K562 (cell line): ENCODE measurements around the gene POLR3E. TPM values are rescaled to one million over a fixed set of nuclear protein-coding genes. Genes with fewer than 3 reads are reported as not detected.

Experiments used
- ARID3A ChIP-seq: IDR thresholded peaks from 2 replicates; pipeline ENCODE4 v1.6.1; 2012; ENCODE audit warnings: low read depth, low read length, improper control_type of control experiment, borderline replicate concordance
- CREB1 ChIP-seq, 2 experiments: sonication (generic) in 1 of 2; formaldehyde crosslinking in 1 of 2; IDR thresholded peaks; 2 replicates each; pipeline versions ENCODE4 v1.6.1 to v1.8.0; 2012 to 2022; ENCODE audit warnings: inconsistent platforms in 1 of 2, mild to moderate bottlenecking in 1 of 2, missing genetic modification reagents in 1 of 2, moderate library complexity in 1 of 2
- CXXC5 ChIP-seq: fragments of 250-450 bp; sonication (Bioruptor Pico); IDR thresholded peaks from 2 replicates; pipeline ENCODE4 v1.8.0; 2022; ENCODE audit warnings: inconsistent platforms, mild to moderate bottlenecking, moderate library complexity
- DPF2 ChIP-seq: fragments of 450-650 bp; IDR thresholded peaks from 2 replicates; pipeline ENCODE4 v1.6.1; 2016
- ETV6 ChIP-seq, 3 experiments: fragments of 150-350 bp in 1 of 3; sonication (generic) in 1 of 3; formaldehyde crosslinking in 1 of 3; IDR thresholded peaks; 2 replicates each; pipeline versions ENCODE4 v1.6.1 to v1.8.0; 2014 to 2022; ENCODE audit warnings: borderline replicate concordance in 2 of 3, low read depth in 2 of 3, antibody characterized with exemption in 1 of 3, low read length in 1 of 3, mild to moderate bottlenecking in 1 of 3, missing genetic modification reagents in 1 of 3
- FOSL1 ChIP-seq: fragments of 200-800 bp; sonication (Bioruptor generic); conservative IDR thresholded peaks from 2 replicates; pipeline ENCODE4 v1.6.1; 2016; ENCODE audit warnings: missing genetic modification characterization, missing compliant biosample characterization
- HDAC6 ChIP-seq: IDR thresholded peaks from 2 replicates; pipeline ENCODE4 v1.6.1; 2012; ENCODE audit warnings: low read depth, mild to moderate bottlenecking, control low read depth, inconsistent platforms, low read length, moderate library complexity
- ID3 ChIP-seq, 2 experiments: fragments of 250-450 bp in 1 of 2; fragments of 450-650 bp in 1 of 2; sonication (Bioruptor Pico) in 1 of 2; IDR thresholded peaks; 2 replicates each; pipeline versions ENCODE4 v1.6.1 to v1.8.0; 2016 to 2021; ENCODE audit warnings: mild to moderate bottlenecking in 2 of 2, moderate library complexity in 2 of 2, missing compliant biosample characterization in 1 of 2, missing genetic modification characterization in 1 of 2
- NFE2L1 ChIP-seq: fragments of 450-650 bp; IDR thresholded peaks from 2 replicates; pipeline ENCODE4 v1.6.1; 2016; ENCODE audit warnings: missing genetic modification characterization, low read depth, mild to moderate bottlenecking, missing compliant biosample characterization, moderate library complexity, borderline replicate concordance
- POLR2AphosphoS5 ChIP-seq: IDR thresholded peaks from 2 replicates; pipeline ENCODE4 v1.6.1; 2011; ENCODE audit warnings: mild to moderate bottlenecking, low read depth, low read length, moderate library complexity; ENCODE audit not compliant: control insufficient read depth, insufficient read depth
- ZNF280B ChIP-seq: fragments of 250-450 bp; sonication (Bioruptor Pico); IDR thresholded peaks from 2 replicates; pipeline ENCODE4 v1.5.1; 2021; ENCODE audit warnings: mild to moderate bottlenecking
- ZNF3 ChIP-seq: fragments of 250-450 bp; sonication (Bioruptor Pico); IDR thresholded peaks from 2 replicates; pipeline ENCODE4 v1.5.0; 2021; ENCODE audit warnings: mild to moderate bottlenecking, moderate library complexity
- ZNF79 ChIP-seq: fragments of 250-450 bp; sonication (Bioruptor Pico); IDR thresholded peaks from 2 replicates; pipeline ENCODE4 v1.4.0; 2020; ENCODE audit warnings: low read depth, mild to moderate bottlenecking, moderate library complexity
- ZNF830 ChIP-seq: fragments of 250-450 bp; sonication (Bioruptor Pico); IDR thresholded peaks from 2 replicates; pipeline ENCODE4 v1.5.0; 2021; ENCODE audit warnings: mild to moderate bottlenecking
- ZZZ3 ChIP-seq: fragments of 450-650 bp; IDR thresholded peaks from 2 replicates; pipeline ENCODE4 v1.6.1; 2016; ENCODE audit warnings: antibody characterized with exemption, mild to moderate bottlenecking, moderate library complexity
- polyA plus RNA-seq, 8 experiments: library from polyadenylated mRNA; depleted of rRNA in 4 of 8; stranded (reverse) in 5 of 8; unstranded in 3 of 8; fragments of >200 nt; fragmentation: Nextera tagmentation in 2 of 8; fragmentation: Illumina TruSeq in 1 of 8; extraction: Ambion mirVana in 2 of 8; extraction: Trizol in 1 of 8; gene quantifications; 2 replicates each; pipeline versions ENCODE4 v1.2.1 to v1.2.3, GENCODE V29; 2011 to 2014; ENCODE audit warnings: inconsistent platforms in 1 of 8, missing spikeins in 1 of 8
- total RNA-seq, 7 experiments: library from RNA; depleted of rRNA in 6 of 7; stranded (reverse); fragments of >200 nt in 6 of 7; fragmentation: Illumina TruSeq in 2 of 7; extraction: Trizol in 2 of 7; gene quantifications; 2 replicates each; pipeline versions ENCODE4 v1.2.1 to v1.2.3, GENCODE V29; 2011 to 2021; ENCODE audit warnings: low replicate concordance in 1 of 7
- TF ChIP-seq, protein P1 (sequence below), 2 experiments: fragments of 450-650 bp in 1 of 2; sonication (generic) in 1 of 2; formaldehyde crosslinking in 1 of 2; IDR thresholded peaks in 1 of 2; conservative IDR thresholded peaks in 1 of 2; 2 replicates each; pipeline versions ENCODE4 v1.6.1 to v1.8.1; 2016 to 2023; ENCODE audit warnings: mild to moderate bottlenecking in 2 of 2, moderate library complexity in 2 of 2, inconsistent platforms in 1 of 2, missing genetic modification reagents in 1 of 2
- TF ChIP-seq, protein P2 (sequence below): sonication (generic); formaldehyde crosslinking; IDR thresholded peaks from 2 replicates; pipeline ENCODE4 v1.8.1; 2023; ENCODE audit warnings: mild to moderate bottlenecking, missing genetic modification reagents

The POLR3E gene
- total and polyA plus RNA-seq, 9 of the 15 experiments (the other 6 are each of a cell fraction or from before 2014, with no cell fraction given), result 17.7 to 151 (median 82.6) TPM

GRCh38 chr16:22353191-22353919, 56.1 kb downstream of the POLR3E start (continued):
- TF ChIP-seq CXXC5 (CRISPR knock-in tag) (0 out of 2 replicates have a peak, but pooled peaks have one; percentile 21), CREB1 (IDR thresholded peaks at IDR 0.05) (no peak), CREB1 (CRISPR knock-in tag; IDR thresholded peaks at IDR 0.05) (no peak), ARID3A (peak; percentile 66; the same call in 1 of the 2 replicates), ETV6 (IDR thresholded peaks at IDR 0.05; ENCODE audit: borderline replicate concordance in 1 of 2, low read depth in 2 of 2, low read length in 1 of 2) (no peak), ETV6 (CRISPR knock-in tag; IDR thresholded peaks at IDR 0.05; ENCODE audit: borderline replicate concordance) (no peak), HDAC6 (no peak), ZZZ3 (no peak), ZNF79 (CRISPR knock-in tag) (peak; percentile 100), ZNF280B (no peak), ZNF830 (CRISPR knock-in tag) (no peak), NFE2L1 (tag) (no peak), POLR2AphosphoS5 (no peak), ID3 (CRISPR knock-in tag; IDR thresholded peaks at IDR 0.05) (no peak), ID3 (tag; IDR thresholded peaks at IDR 0.05) (0 out of 2 replicates have a peak, but pooled peaks have one; percentile 18), FOSL1 (tag) (peak; percentile 95), DPF2 (peak; percentile 81), ZNF3 (CRISPR knock-in tag) (no peak)
- TF ChIP-seq, protein P1, sequence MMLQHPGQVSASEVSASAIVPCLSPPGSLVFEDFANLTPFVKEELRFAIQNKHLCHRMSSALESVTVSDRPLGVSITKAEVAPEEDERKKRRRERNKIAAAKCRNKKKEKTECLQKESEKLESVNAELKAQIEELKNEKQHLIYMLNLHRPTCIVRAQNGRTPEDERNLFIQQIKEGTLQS (IDR thresholded peaks at IDR 0.05), result peak; percentile 95
- TF ChIP-seq, protein P1 (CRISPR knock-in tag; conservative IDR thresholded peaks at IDR 0.05), result no peak
- TF ChIP-seq, protein P2, sequence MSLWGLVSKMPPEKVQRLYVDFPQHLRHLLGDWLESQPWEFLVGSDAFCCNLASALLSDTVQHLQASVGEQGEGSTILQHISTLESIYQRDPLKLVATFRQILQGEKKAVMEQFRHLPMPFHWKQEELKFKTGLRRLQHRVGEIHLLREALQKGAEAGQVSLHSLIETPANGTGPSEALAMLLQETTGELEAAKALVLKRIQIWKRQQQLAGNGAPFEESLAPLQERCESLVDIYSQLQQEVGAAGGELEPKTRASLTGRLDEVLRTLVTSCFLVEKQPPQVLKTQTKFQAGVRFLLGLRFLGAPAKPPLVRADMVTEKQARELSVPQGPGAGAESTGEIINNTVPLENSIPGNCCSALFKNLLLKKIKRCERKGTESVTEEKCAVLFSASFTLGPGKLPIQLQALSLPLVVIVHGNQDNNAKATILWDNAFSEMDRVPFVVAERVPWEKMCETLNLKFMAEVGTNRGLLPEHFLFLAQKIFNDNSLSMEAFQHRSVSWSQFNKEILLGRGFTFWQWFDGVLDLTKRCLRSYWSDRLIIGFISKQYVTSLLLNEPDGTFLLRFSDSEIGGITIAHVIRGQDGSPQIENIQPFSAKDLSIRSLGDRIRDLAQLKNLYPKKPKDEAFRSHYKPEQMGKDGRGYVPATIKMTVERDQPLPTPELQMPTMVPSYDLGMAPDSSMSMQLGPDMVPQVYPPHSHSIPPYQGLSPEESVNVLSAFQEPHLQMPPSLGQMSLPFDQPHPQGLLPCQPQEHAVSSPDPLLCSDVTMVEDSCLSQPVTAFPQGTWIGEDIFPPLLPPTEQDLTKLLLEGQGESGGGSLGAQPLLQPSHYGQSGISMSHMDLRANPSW (CRISPR knock-in tag), result no peak
